ENCODE measurements around the gene ATM. TPM values are rescaled to one million over a fixed set of nuclear protein-coding genes. Genes with fewer than 3 reads are reported as not detected.
"Not testable (repeated sequence)": the region's sequence is repeated elsewhere in the genome, so short reads cannot be mapped to it uniquely, and the experiment has no call there.

ATM gene
- total and polyA plus RNA-seq, 2 donors (not counting 3 experiments of a cell fraction or from before 2014, with no cell fraction given): 11.8 to 49.7 TPM

- ChIA-PET POLR2A (no interaction called here), CTCF (no interaction called here)
- no peaks in the 10 kb centered on the region for H3K9me3 ChIP-seq (replicated peaks; ENCODE audit: control insufficient read depth, insufficient read depth, low read length)
- no peaks in the 10 kb centered on the region for H4K20me1 ChIP-seq (replicated peaks; ENCODE audit: control insufficient read depth, extremely low read depth, insufficient read depth, low read length)
- dilution Hi-C loops (cut with MboI; ENCODE audit: extremely low pct_ligation_motif_present, low sequenced_read_pairs): no loop called here
- no peaks in the 10 kb centered on the region for H3K79me2 ChIP-seq (ENCODE audit: control insufficient read depth, insufficient read depth, low read length)
- FAIRE-seq (no peak), DNase-seq (ENCODE audit: low read depth, low spot score) (no peak)
- H3K4me1 ChIP-seq (ENCODE audit: control insufficient read depth, extremely low read depth, insufficient read depth, low read length): no peaks in the 10 kb centered on the region
- BruUV-seq (replicated peaks): no TSS peak
- no peaks in the 10 kb centered on the region for H3K27me3 ChIP-seq (ENCODE audit: control insufficient read depth in 2 of 2, insufficient read depth in 2 of 2, low read length in 2 of 2)
- no peak overlapping the region for H3K27ac ChIP-seq (ENCODE audit: insufficient read depth, low read depth, low read length)
- no peaks in the 10 kb centered on the region for H3K36me3 ChIP-seq (ENCODE audit: control insufficient read depth in 2 of 2, extremely low read depth in 1 of 2, insufficient read depth in 2 of 2, low read length in 2 of 2)
- H3K4me2 ChIP-seq (ENCODE audit: insufficient read depth, low read length): no peak overlapping the region
- H3K4me3 ChIP-seq (replicated peaks in 1 of 3; ENCODE audit: insufficient read depth in 1 of 3, low read depth in 1 of 3, low read length in 3 of 3): no peak overlapping the region
- no peak overlapping the region for H2AFZ ChIP-seq (ENCODE audit: low read depth, low read length)
- TF ChIP-seq FOS (IDR thresholded peaks at IDR 0.05; ENCODE audit: borderline replicate concordance, insufficient read depth, low read length) (no peak), POLR2AphosphoS5 (IDR thresholded peaks at IDR 0.05; ENCODE audit: insufficient read depth, low read depth, low read length) (no peak), GATA2 (IDR thresholded peaks at IDR 0.05; ENCODE audit: insufficient read depth, insufficient read length, low read depth, low read length) (no peak), MAX (IDR thresholded peaks at IDR 0.05; ENCODE audit: insufficient read depth, insufficient read length) (no peak), POLR2A (IDR thresholded peaks at IDR 0.05; ENCODE audit: low read depth, low read length) (no peak), MYC (IDR thresholded peaks at IDR 0.05; ENCODE audit: low read depth, low read length) (no peak), CTCF (IDR thresholded peaks at IDR 0.05; ENCODE audit: extremely low read depth in 1 of 2, insufficient read depth in 1 of 2, low read depth in 1 of 2, low read length in 2 of 2) (no peak), EZH2 (IDR thresholded peaks at IDR 0.05; ENCODE audit: borderline replicate concordance, low read depth, low read length, severe bottlenecking) (no peak), JUN (IDR thresholded peaks at IDR 0.05; ENCODE audit: borderline replicate concordance, insufficient read depth, insufficient read length, low read depth) (no peak)
- intact Hi-C loops (cut with micrococcal nuclease): no loop called here
- no peak overlapping the region for H3K9ac ChIP-seq (replicated peaks; ENCODE audit: extremely low read depth, insufficient read depth, low read length)
- no peaks in the 10 kb centered on the region for H3K9me1 ChIP-seq (replicated peaks; ENCODE audit: control insufficient read depth, extremely low read depth, insufficient read depth, low read length)
These were observed 46.7 kb downstream of the ATM start for GRCh38 chr11:108269583-108269982.

GRCh38 chr11:108276985-108277616, 54.2 kb downstream of the ATM start:
- H3K9me1 ChIP-seq (replicated peaks; ENCODE audit: control insufficient read depth, extremely low read depth, insufficient read depth, low read length); H3K27me3 ChIP-seq (ENCODE audit: control insufficient read depth in 2 of 2, insufficient read depth in 2 of 2, low read length in 2 of 2); H3K9ac ChIP-seq (replicated peaks; ENCODE audit: extremely low read depth, insufficient read depth, low read length); H2AFZ ChIP-seq (ENCODE audit: low read depth, low read length); CTCF ChIA-PET; dilution Hi-C loops (cut with MboI; ENCODE audit: extremely low pct_ligation_motif_present, low sequenced_read_pairs); FAIRE-seq; DNase-seq (ENCODE audit: low read depth, low spot score); H3K79me2 ChIP-seq (ENCODE audit: control insufficient read depth, insufficient read depth, low read length); H3K4me1 ChIP-seq (ENCODE audit: control insufficient read depth, extremely low read depth, insufficient read depth, low read length); H4K20me1 ChIP-seq (replicated peaks; ENCODE audit: control insufficient read depth, extremely low read depth, insufficient read depth, low read length); H3K27ac ChIP-seq (ENCODE audit: insufficient read depth, low read depth, low read length); H3K4me2 ChIP-seq (ENCODE audit: insufficient read depth, low read length); H3K4me3 ChIP-seq (replicated peaks in 1 of 3; ENCODE audit: insufficient read depth in 1 of 3, low read depth in 1 of 3, low read length in 3 of 3); intact Hi-C loops (cut with micrococcal nuclease); H3K36me3 ChIP-seq (ENCODE audit: control insufficient read depth in 2 of 2, extremely low read depth in 1 of 2, insufficient read depth in 2 of 2, low read length in 2 of 2); POLR2A ChIA-PET; BruUV-seq (replicated peaks); H3K9me3 ChIP-seq (replicated peaks; ENCODE audit: control insufficient read depth, insufficient read depth, low read length): not testable (repeated sequence)
